GM06990 (cell line): ENCODE results near the gene PPME1.

ENCODE experiments used
- DNase-seq: peaks from one replicate; pipeline ENCODE4 v3.0.0-alpha.2; 2011; ENCODE audit not compliant: insufficient read length; ENCODE audit errors: extremely low read depth
- H3K27me3 ChIP-seq: replicated peaks from 2 replicates; pipeline ENCODE4 v1.6.0; 2011; ENCODE audit warnings: low read length; ENCODE audit not compliant: control insufficient read depth, insufficient read depth
- H3K36me3 ChIP-seq: 2 replicates; pipeline ENCODE4 v1.5.1; 2011; ENCODE audit warnings: low read length; ENCODE audit not compliant: control insufficient read depth, insufficient read depth
- H3K4me3 ChIP-seq: replicated peaks from 2 replicates; pipeline ENCODE4 v1.5.1; 2011; ENCODE audit warnings: low read depth, mild to moderate bottlenecking, control low read depth, low read length
- CTCF ChIP-seq: IDR thresholded peaks from 2 replicates; pipeline ENCODE4 v1.5.1; 2011; ENCODE audit warnings: low read length, control low read depth, mild to moderate bottlenecking, inconsistent platforms; ENCODE audit not compliant: insufficient read depth, poor library complexity, severe bottlenecking

PPME1 gene

GRCh38 chr11:74249496-74249895, 78.4 kb downstream of the PPME1 start:
- Histone ChIP-seq H3K27me3 (no peaks in the 10 kb centered on the region), H3K36me3 (peaks cover 9% of the 10 kb centered on the region), H3K4me3 (no peak overlapping the region)
- TF ChIP-seq CTCF, result no peak
- DNase-seq, result no peak

- no peak for TF ChIP-seq CTCF
- no peak overlapping the region for H3K4me3 ChIP-seq
- peaks cover 13% of the 10 kb centered on the region for H3K36me3 ChIP-seq
- H3K27me3 ChIP-seq, result no peaks in the 10 kb centered on the region
- no peak for DNase-seq
These were observed 82.3 kb downstream of the PPME1 start for GRCh38 chr11:74253361-74253760.

- TF ChIP-seq CTCF, result peak; percentile 84
- H3K27me3 ChIP-seq, result no peaks in the 10 kb centered on the region; the same call in 1 of the 2 replicates
- no peak for DNase-seq
- H3K36me3 ChIP-seq, result peaks cover 11% of the 10 kb centered on the region
- H3K4me3 ChIP-seq, result no peak overlapping the region
These were observed 84.8 kb downstream of the PPME1 start for GRCh38 chr11:74255741-74256375.

GRCh38 chr11:74256378-74257133, 85.5 kb downstream of the PPME1 start:
- no peak for TF ChIP-seq CTCF

GRCh38 chr11:74257959-74258553, 87.0 kb downstream of the PPME1 start:
- H3K27me3 ChIP-seq, result no peaks in the 10 kb centered on the region; the same call in 1 of the 2 replicates
- no peak overlapping the region for H3K4me3 ChIP-seq
- peaks cover 9% of the 10 kb centered on the region for H3K36me3 ChIP-seq
- no peak for DNase-seq
- no peak for TF ChIP-seq CTCF

More at GRCh38 chr11:74256378-74257133, 85.5 kb downstream of the PPME1 start:
- H3K27me3 ChIP-seq, result no peaks in the 10 kb centered on the region; the same call in 1 of the 2 replicates
- no peak for DNase-seq
- no peak overlapping the region for H3K4me3 ChIP-seq
- peaks cover 11% of the 10 kb centered on the region for H3K36me3 ChIP-seq
